Measurements from ENCODE around the gene CEACAM6. TPM values are rescaled to one million over a fixed set of nuclear protein-coding genes. Genes with fewer than 3 reads are reported as not detected.
"Not testable (repeated sequence)": the region's sequence is repeated elsewhere in the genome, so short reads cannot be mapped to it uniquely, and the experiment has no call there.

The CEACAM6 gene
- total RNA-seq, 1 donor, result 0.10 TPM

GRCh38 chr19:41735071-41735600 lies 20.2 kb upstream of the CEACAM6 start:
- no peaks in the 10 kb centered on the region for H3K4me1 ChIP-seq (ENCODE audit: insufficient read depth, low read length)
- no peak overlapping the region for H3K4me3 ChIP-seq (ENCODE audit: low read length)
- H3K27me3 ChIP-seq (ENCODE audit: insufficient read depth, low read length), result peaks cover 3% of the 10 kb centered on the region
- no peaks in the 10 kb centered on the region for H3K9me3 ChIP-seq (ENCODE audit: low read depth, low read length)

GRCh38 chr19:41739361-41739760 lies 16.0 kb upstream of the CEACAM6 start:
- no peaks in the 10 kb centered on the region for H3K9me3 ChIP-seq (ENCODE audit: low read depth, low read length)
- H3K27me3 ChIP-seq (ENCODE audit: insufficient read depth, low read length), result peaks cover 3% of the 10 kb centered on the region
- no peak overlapping the region for H3K4me3 ChIP-seq (ENCODE audit: low read length)
- peaks cover 10% of the 10 kb centered on the region for H3K4me1 ChIP-seq (ENCODE audit: insufficient read depth, low read length)

- Histone ChIP-seq H3K9me3 (ENCODE audit: low read depth, low read length) (no peaks in the 10 kb centered on the region), H3K27me3 (ENCODE audit: insufficient read depth, low read length) (peaks cover 3% of the 10 kb centered on the region), H3K4me3 (ENCODE audit: low read length) (no peak overlapping the region), H3K4me1 (ENCODE audit: insufficient read depth, low read length) (peaks cover 23% of the 10 kb centered on the region)
These were observed 14.7 kb upstream of the CEACAM6 start for GRCh38 chr19:41740415-41741243.

- H3K4me3 ChIP-seq (ENCODE audit: low read length), result no peak overlapping the region
- peaks cover 2% of the 10 kb centered on the region for H3K27me3 ChIP-seq (ENCODE audit: insufficient read depth, low read length)
- H3K9me3 ChIP-seq (ENCODE audit: low read depth, low read length), result no peaks in the 10 kb centered on the region
- H3K4me1 ChIP-seq (ENCODE audit: insufficient read depth, low read length), result peaks cover 29% of the 10 kb centered on the region
These were observed 14.1 kb upstream of the CEACAM6 start for GRCh38 chr19:41741244-41741554.

GRCh38 chr19:41744850-41745249 lies 10.5 kb upstream of the CEACAM6 start:
- H3K4me3 ChIP-seq (ENCODE audit: low read length), result no peak overlapping the region
- H3K4me1 ChIP-seq (ENCODE audit: insufficient read depth, low read length), result peaks cover 34% of the 10 kb centered on the region
- no peaks in the 10 kb centered on the region for H3K9me3 ChIP-seq (ENCODE audit: low read depth, low read length)
- peaks cover 4% of the 10 kb centered on the region for H3K27me3 ChIP-seq (ENCODE audit: insufficient read depth, low read length)

- Histone ChIP-seq H3K9me3 (ENCODE audit: low read depth, low read length) (no peaks in the 10 kb centered on the region), H3K4me3 (ENCODE audit: low read length) (no peak overlapping the region), H3K4me1 (ENCODE audit: insufficient read depth, low read length) (peaks cover 35% of the 10 kb centered on the region), H3K27me3 (ENCODE audit: insufficient read depth, low read length) (peaks cover 4% of the 10 kb centered on the region)
These were observed 9.6 kb upstream of the CEACAM6 start for GRCh38 chr19:41745756-41746155.

- Histone ChIP-seq H3K4me1 (ENCODE audit: insufficient read depth, low read length) (peaks cover 39% of the 10 kb centered on the region), H3K27me3 (ENCODE audit: insufficient read depth, low read length) (peaks cover 6% of the 10 kb centered on the region), H3K9me3 (ENCODE audit: low read depth, low read length) (no peaks in the 10 kb centered on the region), H3K4me3 (ENCODE audit: low read length) (no peak overlapping the region)
These were observed 8.6 kb upstream of the CEACAM6 start for GRCh38 chr19:41746593-41747227.

- peaks cover 6% of the 10 kb centered on the region for H3K27me3 ChIP-seq (ENCODE audit: insufficient read depth, low read length)
- no peaks in the 10 kb centered on the region for H3K9me3 ChIP-seq (ENCODE audit: low read depth, low read length)
- peaks cover 38% of the 10 kb centered on the region for H3K4me1 ChIP-seq (ENCODE audit: insufficient read depth, low read length)
- H3K4me3 ChIP-seq (ENCODE audit: low read length), result no peak overlapping the region
These were observed 7.3 kb upstream of the CEACAM6 start for GRCh38 chr19:41748012-41748411.

GRCh38 chr19:41750248-41751134 lies 4.8 kb upstream of the CEACAM6 start:
- not testable (repeated sequence) for H3K27me3 ChIP-seq (ENCODE audit: insufficient read depth, low read length); H3K4me3 ChIP-seq (ENCODE audit: low read length); H3K9me3 ChIP-seq (ENCODE audit: low read depth, low read length)
- peaks cover 31% of the 10 kb centered on the region for H3K4me1 ChIP-seq (ENCODE audit: insufficient read depth, low read length)

GRCh38 chr19:41753159-41753558 lies 2.2 kb upstream of the CEACAM6 start:
- peaks cover 2% of the 10 kb centered on the region for H3K27me3 ChIP-seq (ENCODE audit: insufficient read depth, low read length)
- no peak overlapping the region for H3K4me3 ChIP-seq (ENCODE audit: low read length)
- no peaks in the 10 kb centered on the region for H3K9me3 ChIP-seq (ENCODE audit: low read depth, low read length)
- peaks cover 21% of the 10 kb centered on the region for H3K4me1 ChIP-seq (ENCODE audit: insufficient read depth, low read length)

GRCh38 chr19:41753936-41754529 lies 1.3 kb upstream of the CEACAM6 start:
- peaks cover 2% of the 10 kb centered on the region for H3K27me3 ChIP-seq (ENCODE audit: insufficient read depth, low read length)
- no peaks in the 10 kb centered on the region for H3K9me3 ChIP-seq (ENCODE audit: low read depth, low read length)
- H3K4me1 ChIP-seq (ENCODE audit: insufficient read depth, low read length), result peaks cover 21% of the 10 kb centered on the region
- H3K4me3 ChIP-seq (ENCODE audit: low read length), result no peak overlapping the region

GRCh38 chr19:41758846-41759245 lies 3.5 kb downstream of the CEACAM6 start:
- Histone ChIP-seq H3K27me3 (ENCODE audit: insufficient read depth, low read length) (no peaks in the 10 kb centered on the region), H3K4me1 (ENCODE audit: insufficient read depth, low read length) (peaks cover 9% of the 10 kb centered on the region), H3K9me3 (ENCODE audit: low read depth, low read length) (no peaks in the 10 kb centered on the region), H3K4me3 (ENCODE audit: low read length) (no peak overlapping the region)

- H3K4me3 ChIP-seq (ENCODE audit: low read length), result no peak overlapping the region
These were observed 11.8 kb downstream of the CEACAM6 start for GRCh38 chr19:41767115-41767514.

GRCh38 chr19:41768105-41768504 lies 12.8 kb downstream of the CEACAM6 start:
- not testable (repeated sequence) for H3K27me3 ChIP-seq (ENCODE audit: insufficient read depth, low read length); H3K9me3 ChIP-seq (ENCODE audit: low read depth, low read length); H3K4me3 ChIP-seq (ENCODE audit: low read length); H3K4me1 ChIP-seq (ENCODE audit: insufficient read depth, low read length)

More at GRCh38 chr19:41767115-41767514, 11.8 kb downstream of the CEACAM6 start:
- Histone ChIP-seq H3K9me3 (ENCODE audit: low read depth, low read length) (no peaks in the 10 kb centered on the region), H3K4me1 (ENCODE audit: insufficient read depth, low read length) (no peaks in the 10 kb centered on the region), H3K27me3 (ENCODE audit: insufficient read depth, low read length) (no peaks in the 10 kb centered on the region)
